Parathyroid adenoma (tissue), 2 donors: ENCODE measurements around the gene SLC16A2.
A peak's percentile ranks its signal among the peaks of the same experiment; 100 is the strongest.

Experiments
- H2AFZ ChIP-seq: fragments of 300-600 bp; sonication (generic); one replicate; pipeline ENCODE4 v1.7.0; 2017; ENCODE audit warnings: antibody characterized with exemption, mild to moderate bottlenecking
- H3K27ac ChIP-seq: fragments of 300-600 bp; sonication (generic); one replicate; pipeline ENCODE4 v1.7.0; 2017
- H3K27me3 ChIP-seq: fragments of 300-600 bp; sonication (generic); one replicate; pipeline ENCODE4 v1.7.0; 2017; ENCODE audit warnings: low read length; ENCODE audit not compliant: control insufficient read depth, insufficient read depth
- H3K36me3 ChIP-seq: fragments of 300-600 bp; sonication (generic); one replicate; pipeline ENCODE4 v1.7.0; 2017; ENCODE audit warnings: low read length; ENCODE audit not compliant: control insufficient read depth, insufficient read depth
- H3K4me1 ChIP-seq: fragments of 300-600 bp; sonication (generic); one replicate; pipeline ENCODE4 v1.7.0; 2017; ENCODE audit warnings: control low read depth
- H3K4me2 ChIP-seq: fragments of 300-600 bp; sonication (generic); one replicate; pipeline ENCODE4 v1.7.0; 2017; ENCODE audit warnings: low read length
- H3K4me3 ChIP-seq: fragments of 300-600 bp; sonication (generic); one replicate; pipeline ENCODE4 v1.7.0; 2017; ENCODE audit warnings: low read depth, low read length
- H3K79me2 ChIP-seq: fragments of 300-600 bp; sonication (generic); one replicate; pipeline ENCODE4 v1.7.0; 2017; ENCODE audit warnings: control low read depth
- H3K9ac ChIP-seq: fragments of 300-600 bp; sonication (generic); one replicate; pipeline ENCODE4 v1.7.0; 2017; ENCODE audit warnings: mild to moderate bottlenecking
- H3K9me3 ChIP-seq: fragments of 300-600 bp; sonication (generic); one replicate; pipeline ENCODE4 v1.7.0; 2017; ENCODE audit warnings: low read length; ENCODE audit not compliant: control insufficient read depth
- TF ChIP-seq, protein P1 (sequence below): fragments of 300-600 bp; sonication (generic); IDR thresholded peaks from one replicate; pipeline ENCODE4 v1.7.0; 2017; ENCODE audit warnings: antibody characterized with exemption, mild to moderate bottlenecking
- donor health status: primary hyperparathyroidism.

Gene SLC16A2

DNA sequence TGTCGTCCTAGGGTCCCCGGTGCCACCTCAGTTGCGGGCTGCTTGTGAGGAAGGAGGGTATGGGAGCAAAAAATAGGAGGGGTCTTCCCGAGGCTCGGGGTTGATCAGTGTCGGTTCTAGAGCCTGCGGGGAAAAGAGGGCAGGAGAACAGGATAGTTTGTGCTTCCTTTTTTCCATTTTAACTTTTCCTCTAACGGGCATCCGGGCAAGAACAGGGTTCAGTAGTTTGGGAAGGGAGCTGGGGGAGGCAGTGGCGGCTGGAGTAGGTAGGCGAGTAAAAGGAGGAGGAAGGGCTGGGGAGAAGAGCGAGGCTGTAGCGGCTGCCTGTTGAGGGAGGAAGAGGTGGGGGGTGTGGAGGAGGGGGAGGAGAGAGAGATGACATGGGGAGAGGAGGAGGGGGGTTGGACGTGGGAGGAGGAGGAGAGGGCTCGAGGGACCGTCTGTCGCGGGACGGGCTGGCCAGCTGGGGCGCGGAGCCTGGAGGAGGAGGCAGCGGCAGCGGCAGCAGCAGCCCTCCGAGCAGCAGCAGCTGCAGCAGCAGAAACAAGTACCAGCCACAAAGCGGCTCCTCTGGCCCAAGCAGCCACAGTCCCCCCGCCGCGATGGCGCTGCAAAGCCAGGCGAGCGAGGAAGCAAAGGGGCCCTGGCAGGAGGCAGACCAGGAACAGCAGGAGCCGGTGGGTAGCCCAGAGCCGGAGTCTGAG, at the start of gene SLC16A2:
Gene SLC16A2 (plus strand): TSS at position 458 of the 704 bp plus-strand sequence. CDS start 145 bp downstream, at position 603.
- Histone ChIP-seq H3K9ac (peak within 1 kb of the TSS; percentile 37), H3K4me2 (peak within 1 kb of the TSS; percentile 85), H3K4me3 (peak within 1 kb of the TSS; percentile 55), H3K27ac (peak within 1 kb of the TSS; percentile 85), H3K27me3 (no peaks in the 10 kb centered on the region), H2AFZ (peak within 1 kb of the TSS; percentile 86), H3K36me3 (no peaks in the 10 kb centered on the region), H3K79me2 (no peaks in the 10 kb centered on the region), H3K9me3 (no peaks in the 10 kb centered on the region), H3K4me1 (no peaks in the 10 kb centered on the region)
- TF ChIP-seq, protein P1, sequence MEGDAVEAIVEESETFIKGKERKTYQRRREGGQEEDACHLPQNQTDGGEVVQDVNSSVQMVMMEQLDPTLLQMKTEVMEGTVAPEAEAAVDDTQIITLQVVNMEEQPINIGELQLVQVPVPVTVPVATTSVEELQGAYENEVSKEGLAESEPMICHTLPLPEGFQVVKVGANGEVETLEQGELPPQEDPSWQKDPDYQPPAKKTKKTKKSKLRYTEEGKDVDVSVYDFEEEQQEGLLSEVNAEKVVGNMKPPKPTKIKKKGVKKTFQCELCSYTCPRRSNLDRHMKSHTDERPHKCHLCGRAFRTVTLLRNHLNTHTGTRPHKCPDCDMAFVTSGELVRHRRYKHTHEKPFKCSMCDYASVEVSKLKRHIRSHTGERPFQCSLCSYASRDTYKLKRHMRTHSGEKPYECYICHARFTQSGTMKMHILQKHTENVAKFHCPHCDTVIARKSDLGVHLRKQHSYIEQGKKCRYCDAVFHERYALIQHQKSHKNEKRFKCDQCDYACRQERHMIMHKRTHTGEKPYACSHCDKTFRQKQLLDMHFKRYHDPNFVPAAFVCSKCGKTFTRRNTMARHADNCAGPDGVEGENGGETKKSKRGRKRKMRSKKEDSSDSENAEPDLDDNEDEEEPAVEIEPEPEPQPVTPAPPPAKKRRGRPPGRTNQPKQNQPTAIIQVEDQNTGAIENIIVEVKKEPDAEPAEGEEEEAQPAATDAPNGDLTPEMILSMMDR, result no peak

DNA sequence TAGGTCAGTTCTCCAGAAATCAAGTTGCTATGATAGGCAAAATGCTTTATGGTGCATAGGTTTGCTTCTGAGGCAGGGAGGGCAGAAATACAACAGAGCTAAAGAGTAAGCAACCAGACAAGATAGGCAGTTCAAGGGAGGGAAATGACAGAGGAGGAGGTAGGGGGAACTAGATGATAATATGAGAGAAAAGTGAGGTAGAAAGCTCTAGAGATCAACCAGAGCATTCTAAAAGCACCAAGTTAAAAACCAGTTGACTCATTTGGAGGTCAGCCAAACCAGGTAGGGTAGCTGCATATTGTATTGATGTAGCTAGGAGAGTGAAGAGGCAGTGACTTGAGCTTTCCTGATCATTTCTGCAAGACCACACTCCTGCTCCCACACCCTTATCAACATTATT, 49.0 kb upstream of the SLC16A2 start:
- Histone ChIP-seq H3K27me3 (no peaks in the 10 kb centered on the region), H3K36me3 (no peaks in the 10 kb centered on the region), H3K79me2 (no peaks in the 10 kb centered on the region), H3K9ac (no peak overlapping the region), H3K4me3 (no peak overlapping the region), H3K27ac (no peak overlapping the region), H3K9me3 (no peaks in the 10 kb centered on the region), H3K4me1 (no peaks in the 10 kb centered on the region), H2AFZ (no peak overlapping the region), H3K4me2 (no peak overlapping the region)
- TF ChIP-seq, protein P1, result no peak

DNA sequence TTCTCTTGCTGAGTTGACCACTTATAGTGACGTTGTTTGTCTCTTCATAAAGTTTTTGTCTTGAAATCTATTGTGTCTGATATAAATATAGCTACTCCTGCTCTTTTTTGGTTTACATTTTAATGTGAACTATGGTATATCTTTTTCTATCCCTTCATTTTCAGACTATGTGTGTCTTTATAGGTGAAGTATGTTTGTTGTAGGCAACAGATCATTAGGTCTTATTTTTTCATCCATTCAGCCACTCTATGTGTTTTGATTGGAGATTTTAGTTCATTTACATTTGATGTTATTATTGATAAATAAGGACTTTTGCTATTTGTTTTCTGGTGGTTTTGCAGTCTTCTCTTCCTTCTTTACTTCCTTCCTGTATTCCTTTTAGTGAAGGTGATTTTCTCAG, 44.0 kb upstream of the SLC16A2 start:
- no peaks in the 10 kb centered on the region for H3K27me3 ChIP-seq
- H3K9me3 ChIP-seq, result no peaks in the 10 kb centered on the region
- H3K4me2 ChIP-seq, result no peak overlapping the region
- no peaks in the 10 kb centered on the region for H3K36me3 ChIP-seq
- TF ChIP-seq, protein P1, result no peak
- no peak overlapping the region for H3K27ac ChIP-seq
- H3K79me2 ChIP-seq, result no peaks in the 10 kb centered on the region
- H3K4me1 ChIP-seq, result no peaks in the 10 kb centered on the region
- no peak overlapping the region for H2AFZ ChIP-seq
- H3K4me3 ChIP-seq, result no peak overlapping the region
- no peak overlapping the region for H3K9ac ChIP-seq

DNA sequence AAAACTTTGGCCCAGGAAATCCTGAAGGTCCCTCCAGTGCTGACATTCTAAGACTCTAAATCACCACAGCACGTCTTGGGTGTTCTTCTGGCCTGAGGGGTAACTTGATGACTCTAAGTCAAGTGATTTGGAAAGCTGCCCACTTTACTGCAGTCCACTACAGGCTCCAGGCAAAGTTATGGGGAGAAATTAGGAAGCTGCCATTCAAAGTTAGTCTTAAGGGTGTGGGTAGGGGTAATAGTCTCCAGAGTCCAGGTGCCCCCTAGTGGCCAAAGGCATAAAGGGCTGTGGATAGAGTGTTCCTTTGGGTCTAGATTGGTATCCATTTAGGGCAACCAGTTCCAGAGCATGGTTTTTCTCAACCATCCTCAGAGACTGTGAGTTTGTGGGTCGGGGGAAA, 38.7 kb upstream of the SLC16A2 start:
- H3K79me2 ChIP-seq, result no peaks in the 10 kb centered on the region
- H3K36me3 ChIP-seq, result no peaks in the 10 kb centered on the region
- no peak overlapping the region for H3K4me2 ChIP-seq
- no peak overlapping the region for H3K9ac ChIP-seq
- no peak overlapping the region for H2AFZ ChIP-seq
- H3K4me1 ChIP-seq, result no peaks in the 10 kb centered on the region
- no peaks in the 10 kb centered on the region for H3K9me3 ChIP-seq
- TF ChIP-seq, protein P1, result peak; percentile 68
- no peak overlapping the region for H3K27ac ChIP-seq
- no peak overlapping the region for H3K4me3 ChIP-seq
- no peaks in the 10 kb centered on the region for H3K27me3 ChIP-seq

DNA sequence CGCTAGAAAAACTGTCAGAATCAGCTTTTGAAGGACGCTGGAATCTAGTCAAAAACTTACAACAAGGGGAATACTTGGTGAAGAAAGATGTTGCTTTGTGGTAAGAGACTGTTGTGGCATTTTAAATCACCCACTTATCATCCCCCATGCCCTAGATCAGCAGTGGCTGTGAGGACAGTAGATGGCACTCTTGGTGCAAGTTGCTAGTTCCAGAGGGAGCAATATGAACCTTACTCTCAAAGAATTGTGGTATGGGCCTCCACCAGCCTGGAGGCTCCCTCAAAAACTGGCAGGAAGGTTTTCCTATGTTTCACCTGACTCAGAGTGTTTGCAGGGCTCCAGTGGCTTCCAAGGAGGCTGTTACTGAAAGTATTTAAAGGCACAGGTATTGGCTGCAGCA, 37.7 kb upstream of the SLC16A2 start:
- Histone ChIP-seq H3K4me1 (no peaks in the 10 kb centered on the region), H3K4me2 (no peak overlapping the region), H3K36me3 (no peaks in the 10 kb centered on the region), H3K27ac (no peak overlapping the region), H3K9ac (no peak overlapping the region), H2AFZ (no peak overlapping the region), H3K79me2 (no peaks in the 10 kb centered on the region), H3K4me3 (no peak overlapping the region), H3K9me3 (no peaks in the 10 kb centered on the region), H3K27me3 (no peaks in the 10 kb centered on the region)
- TF ChIP-seq, protein P1, result peak; percentile 53
